Measurements from ENCODE around the gene NR3C1.

Gene NR3C1

GRCh38 chr5:143347046-143347445, 56.4 kb downstream of the NR3C1 start:
- ChIA-PET CTCF (interaction anchor here (1.0 kb wide), 1 partner anchor 57 kb away, joined by 4 read pairs; the partner anchor contains the start of gene NR3C1), POLR2A (no interaction called here)

GRCh38 chr5:143345671-143346440, 57.6 kb downstream of the NR3C1 start:
- TF ChIP-seq CTCF (IDR thresholded peaks at IDR 0.05; ENCODE audit: insufficient read depth, low read length, missing control alignments), result no peak
- DNase-seq (ENCODE audit: low read depth, low spot score), result no peak
- no peak overlapping the region for H3K4me3 ChIP-seq (ENCODE audit: low read depth, low read length)
- ChIA-PET POLR2A (no interaction called here), CTCF (no interaction called here)

More at GRCh38 chr5:143347046-143347445, 56.4 kb downstream of the NR3C1 start:
- H3K4me3 ChIP-seq (ENCODE audit: low read depth, low read length), result no peak overlapping the region
- no peak for DNase-seq (ENCODE audit: low read depth, low spot score)
- no peak for TF ChIP-seq CTCF (IDR thresholded peaks at IDR 0.05; ENCODE audit: insufficient read depth, low read length, missing control alignments)

- CTCF ChIA-PET, result interaction anchor here (1.0 kb wide), 1 partner anchor 13 kb away, joined by 3 read pairs; no protein-coding TSS in a partner anchor
- H3K4me3 ChIP-seq (ENCODE audit: low read depth, low read length), result no peak overlapping the region
- POLR2A ChIA-PET, result no interaction called here
- no peak for DNase-seq (ENCODE audit: low read depth, low spot score)
- TF ChIP-seq CTCF (IDR thresholded peaks at IDR 0.05; ENCODE audit: insufficient read depth, low read length, missing control alignments), result no peak
Measured at GRCh38 chr5:143343042-143343441, 60.4 kb downstream of the NR3C1 start.

- POLR2A ChIA-PET, result no interaction called here
- H3K4me3 ChIP-seq (ENCODE audit: low read depth, low read length), result no peak overlapping the region
- CTCF ChIA-PET, result no interaction called here
- no peak for TF ChIP-seq CTCF (IDR thresholded peaks at IDR 0.05; ENCODE audit: insufficient read depth, low read length, missing control alignments)
- DNase-seq (ENCODE audit: low read depth, low spot score), result no peak
Measured at GRCh38 chr5:143342607-143343006, 60.9 kb downstream of the NR3C1 start.

GRCh38 chr5:143341807-143342570, 61.5 kb downstream of the NR3C1 start:
- no peak for TF ChIP-seq CTCF (IDR thresholded peaks at IDR 0.05; ENCODE audit: insufficient read depth, low read length, missing control alignments)
- ChIA-PET POLR2A (no interaction called here), CTCF (no interaction called here)
- no peak for DNase-seq (ENCODE audit: low read depth, low spot score)
- H3K4me3 ChIP-seq (ENCODE audit: low read depth, low read length), result no peak overlapping the region

All from AG04449 (cell line).